Left ventricle myocardium inferior (tissue), 1 donor: ENCODE results near the gene TBX6. TPM values are rescaled to one million over a fixed set of nuclear protein-coding genes. Genes with fewer than 3 reads are reported as not detected.

ENCODE experiments used
- DNase-seq: peaks from one replicate; pipeline ENCODE4 v3.0.0-alpha.2; 2020
- H3K27ac ChIP-seq: fragments of 200-600 bp; replicated peaks from 2 replicates; pipeline ENCODE4 v1.8.0; 2021
- H3K27me3 ChIP-seq: fragments of 200-600 bp; 2 replicates; pipeline ENCODE4 v1.8.0; 2021; ENCODE audit warnings: low read depth
- H3K36me3 ChIP-seq: fragments of 200-600 bp; 2 replicates; pipeline ENCODE4 v1.8.0; 2021
- H3K4me1 ChIP-seq: fragments of 200-600 bp; 2 replicates; pipeline ENCODE4 v1.8.0; 2021
- H3K4me3 ChIP-seq: fragments of 200-600 bp; 2 replicates; pipeline ENCODE4 v1.8.0; 2021; ENCODE audit warnings: mild to moderate bottlenecking, moderate library complexity
- H3K9me3 ChIP-seq: fragments of 200-600 bp; replicated peaks from 2 replicates; pipeline ENCODE4 v1.8.0; 2021
- intact Hi-C: fragments of 100-400 bp; cut with micrococcal nuclease; formaldehyde crosslinking; loops from one replicate; pipeline ENCODE4 v1.11.0; 2022
- total RNA-seq: library from RNA; stranded (reverse); fragmentation: NEBNext Ultra II Directional; extraction: Animal tissue kit (Norgen Biotek cat#: 25700); gene quantifications from one replicate; pipeline ENCODE4 v1.2.1, GENCODE V29; 2021
- TF ChIP-seq, protein P1 (sequence below): fragments of 200-600 bp; IDR thresholded peaks from 2 replicates; pipeline ENCODE4 v1.8.0; 2021; ENCODE audit warnings: antibody characterized with exemption, mild to moderate bottlenecking, borderline replicate concordance
- donor health status: DM: no; HTN: yes; CAD: no; lungs with severe emphysema.

TBX6 gene
- total RNA-seq, 1 donor from 2014 or later, result 1.0 TPM

DNA sequence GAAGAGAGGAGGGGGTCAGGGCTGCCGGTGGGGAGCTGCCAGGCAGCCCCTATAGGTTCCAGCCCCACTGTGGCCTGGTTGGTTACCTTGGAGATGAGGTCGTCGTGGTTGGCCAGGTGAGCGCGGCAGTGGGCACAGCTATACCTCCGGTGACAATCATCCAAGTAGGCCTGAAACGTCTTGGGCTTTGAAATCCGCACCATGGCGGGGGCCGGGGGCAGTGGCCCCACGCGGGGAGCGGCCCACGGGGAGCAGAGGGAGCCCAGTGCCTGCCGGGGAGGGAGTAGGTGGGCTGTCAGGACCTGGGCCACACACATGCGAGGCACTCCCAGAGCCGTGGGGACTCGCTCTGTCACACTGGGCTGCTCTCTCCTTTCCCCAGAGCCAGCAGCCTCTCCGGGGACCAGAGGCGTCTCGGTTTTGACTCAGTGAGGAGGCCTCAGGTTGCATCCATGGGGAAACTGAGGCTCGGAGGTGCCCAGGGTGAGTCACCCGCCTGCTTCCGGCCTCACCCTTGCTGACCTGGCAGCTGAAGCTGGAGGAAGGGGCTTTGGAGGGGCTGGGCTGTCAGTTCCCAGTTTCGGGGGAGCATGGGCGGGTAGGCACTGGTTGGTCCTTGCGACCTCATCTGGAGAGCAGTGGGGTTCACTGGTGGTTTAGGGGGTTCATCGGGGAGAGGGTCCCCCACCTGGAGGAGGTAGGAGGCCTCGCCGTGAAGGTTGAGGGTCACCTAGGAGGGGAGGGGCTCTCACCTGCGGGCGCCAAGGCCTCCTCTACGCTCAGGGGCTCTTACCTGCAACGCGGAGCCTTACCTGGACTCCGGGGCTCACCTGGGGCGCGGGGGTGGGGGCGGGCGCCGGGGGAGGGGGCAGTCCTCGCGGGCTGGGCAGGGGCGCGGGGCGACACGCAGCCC, 3.7 kb upstream of the TBX6 start:
- intact Hi-C loops, result no loop called here

DNA sequence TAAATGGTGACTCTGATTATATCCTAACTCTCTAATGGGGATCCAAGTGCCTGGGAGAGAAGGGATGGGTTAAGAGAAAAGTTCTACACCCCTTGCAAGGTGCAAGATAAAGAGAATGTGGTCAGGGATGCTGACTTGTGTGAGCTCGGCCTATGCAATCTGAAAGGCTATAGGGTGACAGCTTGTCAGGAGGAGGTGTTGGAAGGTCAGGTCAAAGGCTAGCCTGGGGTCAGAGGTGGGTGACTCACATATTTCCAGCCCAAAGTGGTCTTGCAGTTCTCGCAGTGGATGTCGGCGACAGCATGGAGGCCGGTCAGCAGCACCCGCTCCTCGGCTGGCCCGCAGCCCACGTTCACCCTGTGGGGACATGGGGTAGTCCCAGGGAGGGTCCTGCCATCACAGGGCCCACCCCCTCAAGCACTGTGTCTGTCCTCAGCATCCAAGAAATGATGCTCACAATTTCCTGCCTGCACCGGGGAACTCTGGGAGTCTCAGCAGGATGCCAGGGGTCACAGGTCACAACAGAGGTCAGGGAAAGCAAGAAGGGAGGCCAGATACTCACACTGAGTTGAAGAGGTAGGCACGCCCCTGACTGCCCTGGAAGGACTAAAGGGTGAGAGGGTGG, 2.9 kb upstream of the TBX6 start:
- H3K4me3 ChIP-seq, result peak overlapping the region; percentile 88
- H3K27me3 ChIP-seq, result no peaks in the 10 kb centered on the region
- no peak for DNase-seq
- TF ChIP-seq, protein P1, sequence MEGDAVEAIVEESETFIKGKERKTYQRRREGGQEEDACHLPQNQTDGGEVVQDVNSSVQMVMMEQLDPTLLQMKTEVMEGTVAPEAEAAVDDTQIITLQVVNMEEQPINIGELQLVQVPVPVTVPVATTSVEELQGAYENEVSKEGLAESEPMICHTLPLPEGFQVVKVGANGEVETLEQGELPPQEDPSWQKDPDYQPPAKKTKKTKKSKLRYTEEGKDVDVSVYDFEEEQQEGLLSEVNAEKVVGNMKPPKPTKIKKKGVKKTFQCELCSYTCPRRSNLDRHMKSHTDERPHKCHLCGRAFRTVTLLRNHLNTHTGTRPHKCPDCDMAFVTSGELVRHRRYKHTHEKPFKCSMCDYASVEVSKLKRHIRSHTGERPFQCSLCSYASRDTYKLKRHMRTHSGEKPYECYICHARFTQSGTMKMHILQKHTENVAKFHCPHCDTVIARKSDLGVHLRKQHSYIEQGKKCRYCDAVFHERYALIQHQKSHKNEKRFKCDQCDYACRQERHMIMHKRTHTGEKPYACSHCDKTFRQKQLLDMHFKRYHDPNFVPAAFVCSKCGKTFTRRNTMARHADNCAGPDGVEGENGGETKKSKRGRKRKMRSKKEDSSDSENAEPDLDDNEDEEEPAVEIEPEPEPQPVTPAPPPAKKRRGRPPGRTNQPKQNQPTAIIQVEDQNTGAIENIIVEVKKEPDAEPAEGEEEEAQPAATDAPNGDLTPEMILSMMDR, result no peak
- peak overlapping the region; percentile 92 for H3K27ac ChIP-seq
- peaks cover 20% of the 10 kb centered on the region for H3K9me3 ChIP-seq
- peaks cover 54% of the 10 kb centered on the region for H3K4me1 ChIP-seq
- peaks cover 17% of the 10 kb centered on the region for H3K36me3 ChIP-seq
- intact Hi-C loops, result no loop called here

More for the DNA sequence above, 3.7 kb upstream of the TBX6 start:
- TF ChIP-seq, protein P1, result no peak
- Histone ChIP-seq H3K27me3 (no peaks in the 10 kb centered on the region), H3K4me3 (peak overlapping the region; percentile 88), H3K9me3 (peaks cover 20% of the 10 kb centered on the region), H3K4me1 (peaks cover 54% of the 10 kb centered on the region), H3K36me3 (peaks cover 17% of the 10 kb centered on the region), H3K27ac (peak overlapping the region; percentile 92)
- DNase-seq, result no peak

DNA sequence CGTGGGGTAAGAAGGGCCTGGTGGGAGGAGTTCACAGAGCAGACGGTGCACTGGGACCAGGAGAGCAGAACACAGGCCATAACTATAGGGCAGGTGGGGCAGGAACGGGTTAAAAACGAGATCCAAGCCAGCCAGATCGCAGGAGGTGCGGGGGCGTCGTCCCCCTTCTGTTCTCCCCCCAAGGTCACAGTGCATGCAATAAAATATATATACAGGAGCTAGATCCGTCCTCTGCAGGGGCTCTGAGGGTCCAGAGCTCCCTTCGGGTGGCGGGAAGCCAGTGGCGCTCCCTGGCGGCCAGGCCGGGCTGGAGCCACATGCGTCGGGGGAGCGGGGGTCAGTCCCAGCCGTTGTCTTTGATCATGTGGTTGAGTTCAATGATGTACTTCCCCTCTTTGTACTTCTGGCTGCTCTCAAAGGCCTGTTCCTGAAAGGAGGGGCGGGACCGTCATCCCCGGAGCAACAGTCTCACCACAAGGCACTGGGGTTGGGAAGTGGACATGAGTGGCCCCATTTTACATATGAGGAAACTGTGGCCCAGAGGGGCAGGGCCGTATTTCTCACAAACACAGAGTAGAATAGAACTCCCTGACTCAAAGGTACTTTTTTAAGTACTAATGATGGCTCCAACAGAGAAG, 768 bp upstream of the TBX6 start:
- intact Hi-C loops, result no loop called here

DNA sequence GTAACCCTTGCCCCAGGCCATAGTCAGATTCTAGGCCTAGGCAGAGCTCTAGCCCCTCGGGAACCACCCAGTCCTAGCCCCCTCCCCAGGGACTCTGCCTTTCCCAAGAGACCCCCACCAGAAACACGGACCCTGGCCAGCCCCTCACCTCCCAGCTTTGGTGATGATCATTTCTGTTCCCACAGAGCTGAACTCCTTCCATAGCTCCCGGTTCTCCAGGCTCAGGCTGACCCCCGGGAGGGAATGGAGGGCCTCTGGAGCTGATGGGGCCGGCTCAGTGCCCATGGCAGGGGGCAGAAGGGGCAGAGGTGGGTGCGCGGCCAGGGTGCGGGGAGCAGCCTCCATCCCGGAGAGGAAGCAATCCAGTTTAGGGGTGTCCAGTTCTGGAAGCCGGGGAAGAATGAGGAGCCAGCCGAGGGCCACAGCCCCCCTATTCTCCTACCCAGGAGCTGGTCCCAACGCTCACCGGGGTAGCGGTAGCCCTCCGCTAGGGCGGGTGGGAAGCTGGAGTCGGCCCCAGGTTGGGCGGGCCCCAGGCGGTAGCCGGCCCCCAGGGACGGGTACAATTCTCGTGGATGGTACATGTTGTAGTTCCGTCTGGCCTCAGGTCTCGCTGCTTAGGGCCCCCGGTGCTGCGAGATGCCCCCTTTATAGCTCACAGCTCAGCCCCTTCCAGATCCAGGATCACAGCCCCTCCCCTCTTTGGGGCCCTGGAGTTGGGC, 953 bp downstream of the TBX6 start:
- H3K27ac ChIP-seq, result peak overlapping the region; percentile 92
- peaks cover 54% of the 10 kb centered on the region for H3K4me1 ChIP-seq

More for the DNA sequence above, 768 bp upstream of the TBX6 start:
- Histone ChIP-seq H3K36me3 (peaks cover 17% of the 10 kb centered on the region), H3K4me1 (peaks cover 54% of the 10 kb centered on the region), H3K9me3 (peaks cover 9% of the 10 kb centered on the region), H3K27me3 (no peaks in the 10 kb centered on the region), H3K27ac (peak overlapping the region; percentile 92), H3K4me3 (peak overlapping the region; percentile 68)
- DNase-seq, result peak; percentile 75
- TF ChIP-seq, protein P1, result peak; percentile 65

More for the DNA sequence above, 953 bp downstream of the TBX6 start:
- Histone ChIP-seq H3K36me3 (peaks cover 17% of the 10 kb centered on the region), H3K27me3 (no peaks in the 10 kb centered on the region), H3K9me3 (no peaks in the 10 kb centered on the region), H3K4me3 (peak overlapping the region; percentile 68)
- no peak for DNase-seq
- TF ChIP-seq, protein P1, result no peak
- intact Hi-C loops, result no loop called here
